Nephron progenitor cell (in vitro differentiated cells): ENCODE measurements around the gene TMEM253.

Experiments
- DNase-seq: peaks from one replicate; pipeline ENCODE4 v3.0.0; 2021
- H3K27ac Mint-ChIP-seq: 2 replicates; pipeline ENCODE4 v1.8.0; 2021; ENCODE audit warnings: mild to moderate bottlenecking, moderate library complexity, mixed read lengths
- H3K27me3 Mint-ChIP-seq: 2 replicates; pipeline ENCODE4 v1.8.0; 2021; ENCODE audit warnings: mild to moderate bottlenecking, low read depth, mixed read lengths; ENCODE audit not compliant: poor library complexity
- H3K36me3 Mint-ChIP-seq: 2 replicates; pipeline ENCODE4 v1.8.0; 2021; ENCODE audit warnings: low read depth, mixed read lengths
- H3K4me1 Mint-ChIP-seq: 2 replicates; pipeline ENCODE4 v1.8.0; 2021; ENCODE audit warnings: mixed read lengths
- H3K4me3 Mint-ChIP-seq: 2 replicates; pipeline ENCODE4 v1.8.0; 2021; ENCODE audit warnings: mild to moderate bottlenecking, moderate library complexity, mixed read lengths
- H3K9me3 Mint-ChIP-seq: 2 replicates; pipeline ENCODE4 v1.8.0; 2021; ENCODE audit warnings: mild to moderate bottlenecking, moderate library complexity, mixed read lengths
- TF ChIP-seq, protein P1 (sequence below): fragments of 200-600 bp; sonication (generic); IDR thresholded peaks from 2 replicates; pipeline ENCODE4 v1.5.0; 2021; ENCODE audit warnings: antibody characterized with exemption

Gene TMEM253

DNA sequence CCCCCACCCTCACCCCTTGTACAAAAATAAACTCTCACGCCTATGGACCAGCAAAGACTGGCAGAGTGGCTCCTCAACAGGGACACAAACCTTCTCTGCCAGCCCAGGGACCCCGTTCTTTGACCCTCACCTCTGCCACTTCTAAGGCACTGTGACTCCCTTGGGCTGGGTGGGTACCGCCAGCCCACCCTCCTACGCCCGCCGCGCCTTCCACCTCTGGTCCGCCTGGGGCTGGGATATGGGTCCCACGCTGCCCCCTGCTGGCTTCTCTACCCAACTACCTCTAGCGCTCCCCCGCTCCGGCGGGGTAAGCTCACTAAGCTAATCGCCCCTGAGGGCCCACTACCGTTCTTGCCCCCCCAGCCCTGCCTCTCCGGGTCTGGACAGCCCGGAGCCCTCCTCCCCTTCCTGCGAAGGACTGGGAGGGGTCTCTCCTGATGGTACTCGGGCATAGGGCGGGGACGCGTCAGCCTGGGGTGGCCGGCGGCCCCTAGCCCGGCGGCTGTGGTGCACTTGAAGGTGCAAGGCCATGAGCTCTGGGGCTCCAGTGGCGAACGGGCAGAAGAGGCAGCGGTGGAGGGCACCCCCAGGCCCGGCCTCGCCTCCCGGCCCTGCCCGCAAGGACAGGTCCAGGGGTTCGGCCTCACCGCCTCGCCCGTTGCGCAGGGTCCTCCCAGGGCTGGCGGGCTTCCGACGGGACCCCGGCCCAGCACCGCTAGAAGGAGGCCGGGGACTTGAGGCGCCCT, 10.5 kb upstream of the TMEM253 start:
- Mint-ChIP-seq H3K36me3 (peaks cover 63% of the 10 kb centered on the region), H3K27ac (no peak overlapping the region), H3K27me3 (peaks cover 6% of the 10 kb centered on the region), H3K4me3 (no peak overlapping the region), H3K9me3 (no peaks in the 10 kb centered on the region), H3K4me1 (peaks cover 59% of the 10 kb centered on the region)
- DNase-seq: peak; percentile 64
- TF ChIP-seq, protein P1, sequence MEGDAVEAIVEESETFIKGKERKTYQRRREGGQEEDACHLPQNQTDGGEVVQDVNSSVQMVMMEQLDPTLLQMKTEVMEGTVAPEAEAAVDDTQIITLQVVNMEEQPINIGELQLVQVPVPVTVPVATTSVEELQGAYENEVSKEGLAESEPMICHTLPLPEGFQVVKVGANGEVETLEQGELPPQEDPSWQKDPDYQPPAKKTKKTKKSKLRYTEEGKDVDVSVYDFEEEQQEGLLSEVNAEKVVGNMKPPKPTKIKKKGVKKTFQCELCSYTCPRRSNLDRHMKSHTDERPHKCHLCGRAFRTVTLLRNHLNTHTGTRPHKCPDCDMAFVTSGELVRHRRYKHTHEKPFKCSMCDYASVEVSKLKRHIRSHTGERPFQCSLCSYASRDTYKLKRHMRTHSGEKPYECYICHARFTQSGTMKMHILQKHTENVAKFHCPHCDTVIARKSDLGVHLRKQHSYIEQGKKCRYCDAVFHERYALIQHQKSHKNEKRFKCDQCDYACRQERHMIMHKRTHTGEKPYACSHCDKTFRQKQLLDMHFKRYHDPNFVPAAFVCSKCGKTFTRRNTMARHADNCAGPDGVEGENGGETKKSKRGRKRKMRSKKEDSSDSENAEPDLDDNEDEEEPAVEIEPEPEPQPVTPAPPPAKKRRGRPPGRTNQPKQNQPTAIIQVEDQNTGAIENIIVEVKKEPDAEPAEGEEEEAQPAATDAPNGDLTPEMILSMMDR: peak; percentile 52

GRCh38 chr14:21090940-21091663, 9.8 kb upstream of the TMEM253 start:
- H3K9me3 Mint-ChIP-seq: no peaks in the 10 kb centered on the region
- TF ChIP-seq, protein P1: no peak
- H3K4me3 Mint-ChIP-seq: no peak overlapping the region
- peak overlapping the region; percentile 73 for H3K27ac Mint-ChIP-seq
- H3K4me1 Mint-ChIP-seq: peaks cover 66% of the 10 kb centered on the region
- DNase-seq: no peak
- peaks cover 56% of the 10 kb centered on the region for H3K36me3 Mint-ChIP-seq
- peaks cover 6% of the 10 kb centered on the region for H3K27me3 Mint-ChIP-seq

GRCh38 chr14:21091821-21092272, 9.0 kb upstream of the TMEM253 start:
- no peak for DNase-seq
- Mint-ChIP-seq H3K36me3 (peaks cover 49% of the 10 kb centered on the region), H3K4me3 (no peak overlapping the region), H3K27me3 (peaks cover 6% of the 10 kb centered on the region), H3K9me3 (no peaks in the 10 kb centered on the region), H3K4me1 (peaks cover 69% of the 10 kb centered on the region), H3K27ac (peak overlapping the region; percentile 73)
- TF ChIP-seq, protein P1: no peak

- Mint-ChIP-seq H3K27ac (no peak overlapping the region), H3K27me3 (peaks cover 6% of the 10 kb centered on the region), H3K4me3 (peak overlapping the region; percentile 50), H3K9me3 (no peaks in the 10 kb centered on the region), H3K4me1 (peaks cover 72% of the 10 kb centered on the region), H3K36me3 (peaks cover 48% of the 10 kb centered on the region)
- TF ChIP-seq, protein P1: peak; percentile 100
- peak; percentile 94 for DNase-seq
Measured at GRCh38 chr14:21092273-21093011, 8.4 kb upstream of the TMEM253 start.

- no peak for DNase-seq
- peaks cover 45% of the 10 kb centered on the region for H3K36me3 Mint-ChIP-seq
- peaks cover 67% of the 10 kb centered on the region for H3K4me1 Mint-ChIP-seq
- peak overlapping the region; percentile 78 for H3K4me3 Mint-ChIP-seq
- no peak overlapping the region for H3K27ac Mint-ChIP-seq
- H3K9me3 Mint-ChIP-seq: no peaks in the 10 kb centered on the region
- TF ChIP-seq, protein P1: no peak
- H3K27me3 Mint-ChIP-seq: peaks cover 6% of the 10 kb centered on the region
Measured at GRCh38 chr14:21093018-21093417, 7.8 kb upstream of the TMEM253 start.
